Measurements from ENCODE around the gene FKBP7. TPM values are rescaled to one million over a fixed set of nuclear protein-coding genes. Genes with fewer than 3 reads are reported as not detected.
A peak's percentile ranks its signal among the peaks of the same experiment; 100 is the strongest.

FKBP7 gene
- total RNA-seq, 1 donor from 2014 or later = 10.5 TPM

DNA sequence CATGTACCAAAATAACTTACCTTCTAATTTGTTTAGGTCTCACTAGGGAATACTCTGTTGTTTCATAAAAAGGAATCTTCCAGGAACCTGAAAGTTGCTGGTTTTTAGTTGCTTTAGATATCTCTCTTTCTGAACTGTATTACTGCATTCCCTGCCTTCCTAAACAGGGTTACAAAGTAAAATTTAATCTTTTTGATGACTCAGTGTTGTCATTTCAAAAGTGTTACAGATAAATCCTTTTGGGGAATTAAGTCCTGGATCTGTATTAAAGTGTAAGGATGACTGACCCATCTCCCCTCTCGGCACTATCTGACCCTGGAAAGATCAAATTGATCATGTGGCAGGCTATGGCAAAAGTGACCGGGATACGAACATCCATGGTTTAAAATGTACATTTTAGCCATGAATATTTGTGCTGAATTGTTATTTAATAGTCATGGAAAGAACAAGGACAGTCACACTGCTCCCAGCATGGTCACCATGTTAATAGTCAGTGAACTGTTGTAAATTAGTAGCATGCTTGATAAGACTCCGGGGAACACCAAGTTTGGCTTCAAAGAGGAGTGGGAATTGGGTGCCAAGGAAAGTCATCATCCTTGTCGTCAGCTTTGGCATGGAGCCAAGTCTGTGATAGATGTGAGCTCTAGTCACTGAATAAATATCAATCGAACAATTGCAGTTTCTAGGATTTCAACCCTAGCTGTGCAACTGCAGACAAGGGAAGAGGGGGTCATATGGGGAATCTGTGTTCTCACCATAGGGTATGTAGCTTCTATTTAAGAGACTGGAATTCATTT lies 6.0 kb upstream of the FKBP7 start:
- H3K27me3 ChIP-seq (ENCODE audit: low read depth) = no peaks in the 10 kb centered on the region
- TF ChIP-seq, protein P1, sequence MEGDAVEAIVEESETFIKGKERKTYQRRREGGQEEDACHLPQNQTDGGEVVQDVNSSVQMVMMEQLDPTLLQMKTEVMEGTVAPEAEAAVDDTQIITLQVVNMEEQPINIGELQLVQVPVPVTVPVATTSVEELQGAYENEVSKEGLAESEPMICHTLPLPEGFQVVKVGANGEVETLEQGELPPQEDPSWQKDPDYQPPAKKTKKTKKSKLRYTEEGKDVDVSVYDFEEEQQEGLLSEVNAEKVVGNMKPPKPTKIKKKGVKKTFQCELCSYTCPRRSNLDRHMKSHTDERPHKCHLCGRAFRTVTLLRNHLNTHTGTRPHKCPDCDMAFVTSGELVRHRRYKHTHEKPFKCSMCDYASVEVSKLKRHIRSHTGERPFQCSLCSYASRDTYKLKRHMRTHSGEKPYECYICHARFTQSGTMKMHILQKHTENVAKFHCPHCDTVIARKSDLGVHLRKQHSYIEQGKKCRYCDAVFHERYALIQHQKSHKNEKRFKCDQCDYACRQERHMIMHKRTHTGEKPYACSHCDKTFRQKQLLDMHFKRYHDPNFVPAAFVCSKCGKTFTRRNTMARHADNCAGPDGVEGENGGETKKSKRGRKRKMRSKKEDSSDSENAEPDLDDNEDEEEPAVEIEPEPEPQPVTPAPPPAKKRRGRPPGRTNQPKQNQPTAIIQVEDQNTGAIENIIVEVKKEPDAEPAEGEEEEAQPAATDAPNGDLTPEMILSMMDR (IDR thresholded peaks at IDR 0.05) = no peak
- ATAC-seq (no peak), DNase-seq (no peak)
- no peak overlapping the region for H3K27ac ChIP-seq
- no peaks in the 10 kb centered on the region for H3K9me3 ChIP-seq
- H3K36me3 ChIP-seq = peaks cover 9% of the 10 kb centered on the region
- intact Hi-C loops (cut with DNase I) = no loop called here
- H3K4me1 ChIP-seq = peaks cover 44% of the 10 kb centered on the region
- no peak overlapping the region for H3K4me3 ChIP-seq

GRCh38 chr2:178482437-178482836 lies 4.0 kb upstream of the FKBP7 start:
- Histone ChIP-seq H3K36me3 (peaks cover 8% of the 10 kb centered on the region), H3K27me3 (ENCODE audit: low read depth) (no peaks in the 10 kb centered on the region), H3K4me3 (peak overlapping the region; percentile 71), H3K4me1 (peaks cover 52% of the 10 kb centered on the region), H3K9me3 (no peaks in the 10 kb centered on the region), H3K27ac (no peak overlapping the region)
- no peak for DNase-seq
- TF ChIP-seq, protein P1 (IDR thresholded peaks at IDR 0.05) = no peak
- no peak for ATAC-seq
- intact Hi-C loops (cut with DNase I) = no loop called here

DNA sequence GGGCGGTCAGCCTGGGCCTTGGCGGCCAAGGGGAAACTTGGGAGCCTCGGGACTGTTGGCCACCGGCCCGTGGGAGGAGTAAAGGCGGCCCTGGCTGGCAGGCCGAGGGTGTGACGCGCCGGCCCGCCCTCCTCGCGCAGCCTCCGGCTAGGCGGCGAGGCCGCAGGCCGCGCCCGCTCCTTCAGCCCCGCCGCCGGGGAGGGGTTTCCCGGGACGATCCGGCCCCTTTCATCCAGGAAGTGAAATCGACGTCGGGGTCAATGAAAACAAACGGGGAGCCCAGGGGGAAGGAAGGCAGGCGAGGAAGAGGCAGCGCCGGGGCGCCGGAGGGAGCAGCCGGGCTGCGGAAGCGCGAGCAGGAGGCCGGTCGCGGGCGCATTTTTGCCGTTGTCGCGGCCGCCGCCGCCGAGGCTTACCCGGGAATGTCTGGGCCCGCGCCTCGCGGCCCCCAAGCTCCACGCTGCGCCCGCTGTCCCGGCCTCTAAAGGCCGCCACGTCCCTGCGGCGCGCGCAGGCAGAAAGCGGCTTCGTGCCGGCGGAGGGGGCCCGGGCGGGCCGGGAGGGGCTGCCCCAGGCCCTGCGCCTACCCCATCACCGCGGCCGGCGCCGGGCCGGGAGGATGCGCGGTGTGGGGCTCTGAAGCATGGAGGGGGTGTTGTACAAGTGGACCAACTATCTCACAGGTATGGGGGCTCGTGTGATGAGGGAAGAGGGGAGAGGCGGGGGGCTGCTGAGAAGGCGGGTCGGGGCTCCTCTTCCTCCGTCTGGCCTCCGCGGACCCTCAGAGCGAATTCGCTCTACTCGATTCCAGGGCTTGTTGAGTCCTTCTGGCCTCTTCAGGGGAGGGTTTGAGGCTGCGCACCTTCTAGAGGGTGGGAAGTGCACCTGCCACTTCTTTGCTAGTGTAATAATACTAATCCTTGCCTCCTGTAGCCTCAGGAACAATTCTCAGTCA lies 2.1 kb upstream of the FKBP7 start, which contains the start of gene PLEKHA3:
Gene PLEKHA3 (plus strand): TSS at position 231 of the 955 bp plus-strand sequence. CDS start 413 bp downstream, at position 644.
- Histone ChIP-seq H3K27me3 (ENCODE audit: low read depth) (no peaks in the 10 kb centered on the region), H3K9me3 (no peaks in the 10 kb centered on the region), H3K27ac (peak within 1 kb of the TSS; percentile 96), H3K4me3 (peak within 1 kb of the TSS; percentile 71), H3K4me1 (peaks cover 54% of the 10 kb centered on the region), H3K36me3 (no peaks in the 10 kb centered on the region)
- TF ChIP-seq, protein P1 (IDR thresholded peaks at IDR 0.05) = no peak
- DNase-seq (peak; percentile 98), ATAC-seq (peak; percentile 95 to 97)
- intact Hi-C loops (cut with DNase I) = no loop called here

DNA sequence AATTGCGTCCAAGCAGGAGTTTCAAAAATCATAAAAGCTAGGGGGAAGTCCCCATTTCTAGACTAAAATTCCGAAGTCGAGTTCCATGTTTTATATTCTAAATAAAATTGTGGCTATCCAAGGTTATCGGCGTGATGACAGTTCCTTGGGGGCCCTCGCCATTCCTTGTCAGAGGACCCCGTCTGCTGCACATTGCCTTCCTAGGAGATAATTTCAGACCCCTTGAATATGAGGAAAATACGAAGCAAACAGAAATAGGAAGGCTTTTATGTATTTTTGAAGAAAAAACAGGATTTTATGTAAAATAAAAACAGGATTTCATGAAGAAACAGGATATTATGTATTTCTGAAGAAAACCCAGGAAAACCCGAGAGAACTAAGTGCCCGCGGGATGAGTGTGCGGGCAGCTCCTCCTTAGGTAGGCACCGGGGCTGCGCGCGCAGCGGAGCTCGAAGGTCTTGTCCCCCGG lies 1.4 kb upstream of the FKBP7 start:
- intact Hi-C loops (cut with DNase I) = no loop called here

DNA sequence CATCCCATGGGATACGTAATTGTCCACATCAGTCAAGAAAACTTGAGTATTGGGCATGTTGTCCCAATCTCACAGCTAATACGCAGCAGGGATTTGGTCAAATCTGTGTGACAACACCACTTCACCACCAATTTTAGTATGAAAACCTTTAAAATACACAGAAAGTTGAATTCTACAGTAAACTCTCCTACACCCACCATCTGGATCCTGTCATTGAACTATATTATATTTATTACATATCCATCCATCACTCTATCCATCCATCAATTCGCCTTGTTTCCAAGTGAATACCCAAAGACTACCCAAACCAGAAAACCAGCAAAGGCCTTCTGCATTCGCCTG lies 846 bp upstream of the FKBP7 start:
- H3K36me3 ChIP-seq = no peaks in the 10 kb centered on the region
- no peaks in the 10 kb centered on the region for H3K9me3 ChIP-seq
- H3K4me3 ChIP-seq = peak overlapping the region; percentile 60
- DNase-seq = no peak
- ATAC-seq = no peak
- no peaks in the 10 kb centered on the region for H3K27me3 ChIP-seq (ENCODE audit: low read depth)
- TF ChIP-seq, protein P1 (IDR thresholded peaks at IDR 0.05) = no peak
- H3K27ac ChIP-seq = peak overlapping the region; percentile 96
- peaks cover 47% of the 10 kb centered on the region for H3K4me1 ChIP-seq
- intact Hi-C loops (cut with DNase I) = no loop called here

More for the DNA sequence above, 1.4 kb upstream of the FKBP7 start:
- H3K27me3 ChIP-seq (ENCODE audit: low read depth) = no peaks in the 10 kb centered on the region
- TF ChIP-seq, protein P1 (IDR thresholded peaks at IDR 0.05) = no peak
- H3K4me1 ChIP-seq = peaks cover 52% of the 10 kb centered on the region
- DNase-seq (no peak), ATAC-seq (no peak)
- no peaks in the 10 kb centered on the region for H3K9me3 ChIP-seq
- no peaks in the 10 kb centered on the region for H3K36me3 ChIP-seq
- H3K4me3 ChIP-seq = peak overlapping the region; percentile 71
- peak overlapping the region; percentile 96 for H3K27ac ChIP-seq
